Chondrocyte (in vitro differentiated cells): ENCODE data around the gene WDR20. TPM values are rescaled to one million over a fixed set of nuclear protein-coding genes. Genes with fewer than 3 reads are reported as not detected.

ENCODE experiments used
- DNase-seq: peaks from one replicate; pipeline ENCODE4 v3.0.0; 2021; ENCODE audit warnings: mixed read lengths, low spot score
- H3K27ac Mint-ChIP-seq: one replicate; pipeline ENCODE4 v1.8.0; 2021; ENCODE audit warnings: mild to moderate bottlenecking, moderate library complexity, mixed read lengths; ENCODE audit not compliant: unreplicated experiment
- H3K27me3 Mint-ChIP-seq: 2 replicates; pipeline ENCODE4 v1.8.0; 2021; ENCODE audit warnings: low read depth, mixed read lengths
- H3K36me3 Mint-ChIP-seq: 2 replicates; pipeline ENCODE4 v1.8.0; 2021; ENCODE audit warnings: low read depth, mixed read lengths
- H3K4me1 Mint-ChIP-seq: 2 replicates; pipeline ENCODE4 v1.8.0; 2021; ENCODE audit warnings: low read depth, mild to moderate bottlenecking, mixed read lengths
- H3K4me3 Mint-ChIP-seq: one replicate; pipeline ENCODE4 v1.8.0; 2021; ENCODE audit warnings: mild to moderate bottlenecking, moderate library complexity, mixed read lengths; ENCODE audit not compliant: unreplicated experiment
- H3K9me3 Mint-ChIP-seq: 2 replicates; pipeline ENCODE4 v1.8.0; 2021; ENCODE audit warnings: low read depth, mixed read lengths
- total RNA-seq: library from RNA; stranded (reverse); gene quantifications from 3 replicates; pipeline ENCODE4 v1.2.1, GENCODE V29; 2021
- TF ChIP-seq, protein P1 (sequence below): fragments of 200-600 bp; sonication (generic); IDR thresholded peaks from 2 replicates; pipeline ENCODE4 v1.5.0; 2021; ENCODE audit warnings: antibody characterized with exemption, mild to moderate bottlenecking, moderate library complexity

Gene WDR20
- total RNA-seq, 1 donor from 2014 or later: 23.0 TPM

DNA sequence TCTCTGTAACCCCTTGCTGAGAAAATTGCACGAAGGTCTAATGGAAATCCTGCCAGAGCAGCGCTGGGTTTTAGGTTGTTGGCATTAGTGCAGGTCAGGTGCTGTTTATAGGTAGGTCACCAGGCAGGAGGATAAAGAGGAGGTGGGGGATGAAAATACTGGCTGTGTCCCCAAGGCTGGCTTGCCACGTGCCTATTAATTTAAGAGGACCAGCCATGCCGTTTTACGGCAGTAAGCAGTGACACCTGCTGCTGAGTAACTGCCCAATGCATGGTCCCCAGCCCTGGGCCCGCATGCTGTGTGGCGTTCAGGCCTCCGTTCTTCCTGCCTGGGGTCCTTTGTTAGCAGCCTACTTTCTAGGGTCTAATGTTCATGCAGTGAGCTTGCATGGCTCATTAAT is 67.2 kb downstream of the WDR20 start:
- H3K27ac Mint-ChIP-seq: no peak overlapping the region
- H3K9me3 Mint-ChIP-seq: no peaks in the 10 kb centered on the region
- TF ChIP-seq, protein P1, sequence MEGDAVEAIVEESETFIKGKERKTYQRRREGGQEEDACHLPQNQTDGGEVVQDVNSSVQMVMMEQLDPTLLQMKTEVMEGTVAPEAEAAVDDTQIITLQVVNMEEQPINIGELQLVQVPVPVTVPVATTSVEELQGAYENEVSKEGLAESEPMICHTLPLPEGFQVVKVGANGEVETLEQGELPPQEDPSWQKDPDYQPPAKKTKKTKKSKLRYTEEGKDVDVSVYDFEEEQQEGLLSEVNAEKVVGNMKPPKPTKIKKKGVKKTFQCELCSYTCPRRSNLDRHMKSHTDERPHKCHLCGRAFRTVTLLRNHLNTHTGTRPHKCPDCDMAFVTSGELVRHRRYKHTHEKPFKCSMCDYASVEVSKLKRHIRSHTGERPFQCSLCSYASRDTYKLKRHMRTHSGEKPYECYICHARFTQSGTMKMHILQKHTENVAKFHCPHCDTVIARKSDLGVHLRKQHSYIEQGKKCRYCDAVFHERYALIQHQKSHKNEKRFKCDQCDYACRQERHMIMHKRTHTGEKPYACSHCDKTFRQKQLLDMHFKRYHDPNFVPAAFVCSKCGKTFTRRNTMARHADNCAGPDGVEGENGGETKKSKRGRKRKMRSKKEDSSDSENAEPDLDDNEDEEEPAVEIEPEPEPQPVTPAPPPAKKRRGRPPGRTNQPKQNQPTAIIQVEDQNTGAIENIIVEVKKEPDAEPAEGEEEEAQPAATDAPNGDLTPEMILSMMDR: no peak
- no peaks in the 10 kb centered on the region for H3K27me3 Mint-ChIP-seq
- no peak for DNase-seq
- peaks cover 29% of the 10 kb centered on the region for H3K36me3 Mint-ChIP-seq
- no peak overlapping the region for H3K4me3 Mint-ChIP-seq
- H3K4me1 Mint-ChIP-seq: peaks cover 10% of the 10 kb centered on the region

DNA sequence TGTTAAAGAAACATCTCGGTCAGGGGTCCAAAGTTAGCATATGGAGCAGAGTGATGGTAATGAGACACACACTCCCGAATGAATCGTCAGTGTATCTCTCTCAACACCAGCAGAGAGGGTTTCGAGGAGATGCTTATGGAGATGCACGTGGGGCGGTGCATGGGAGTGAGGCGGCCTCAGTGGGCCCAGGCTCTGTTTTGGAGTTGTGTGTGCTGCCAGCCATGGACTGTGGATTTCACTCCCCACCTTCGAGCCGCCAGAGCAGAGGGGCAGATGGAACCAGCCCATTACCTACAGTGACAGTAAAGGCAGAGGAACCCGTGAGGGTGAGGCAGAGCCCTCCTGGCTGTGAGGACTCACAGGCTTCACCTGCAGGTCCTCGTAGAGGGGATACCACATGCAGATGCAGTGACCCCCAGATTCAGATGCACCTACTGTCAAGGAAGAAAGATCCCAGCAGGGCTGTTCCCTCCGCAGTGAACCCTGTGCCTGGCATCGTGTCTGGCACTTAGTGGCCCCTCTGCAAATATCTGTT is 68.2 kb downstream of the WDR20 start:
- no peaks in the 10 kb centered on the region for H3K9me3 Mint-ChIP-seq
- peaks cover 7% of the 10 kb centered on the region for H3K4me1 Mint-ChIP-seq
- no peaks in the 10 kb centered on the region for H3K27me3 Mint-ChIP-seq
- no peak overlapping the region for H3K4me3 Mint-ChIP-seq
- no peak for DNase-seq
- TF ChIP-seq, protein P1: no peak
- H3K36me3 Mint-ChIP-seq: peaks cover 29% of the 10 kb centered on the region
- H3K27ac Mint-ChIP-seq: no peak overlapping the region

DNA sequence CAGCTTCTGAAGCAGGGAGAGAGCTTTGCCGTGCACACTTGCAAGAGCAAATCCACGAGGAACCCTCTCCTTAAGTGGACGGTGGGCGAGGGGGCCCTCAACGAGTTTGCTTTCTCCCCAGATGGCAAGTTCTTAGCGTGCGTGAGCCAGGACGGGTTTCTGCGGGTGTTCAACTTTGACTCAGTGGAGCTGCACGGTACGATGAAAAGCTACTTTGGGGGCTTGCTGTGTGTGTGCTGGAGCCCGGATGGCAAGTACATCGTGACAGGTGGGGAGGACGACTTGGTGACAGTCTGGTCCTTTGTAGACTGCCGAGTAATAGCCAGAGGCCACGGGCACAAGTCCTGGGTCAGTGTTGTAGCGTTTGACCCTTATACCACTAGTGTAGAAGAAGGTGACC is 69.0 kb downstream of the WDR20 start:
- no peak for DNase-seq
- Mint-ChIP-seq H3K36me3 (peaks cover 29% of the 10 kb centered on the region), H3K27me3 (no peaks in the 10 kb centered on the region), H3K4me3 (no peak overlapping the region), H3K9me3 (no peaks in the 10 kb centered on the region), H3K4me1 (no peaks in the 10 kb centered on the region), H3K27ac (no peak overlapping the region)
- TF ChIP-seq, protein P1: no peak

DNA sequence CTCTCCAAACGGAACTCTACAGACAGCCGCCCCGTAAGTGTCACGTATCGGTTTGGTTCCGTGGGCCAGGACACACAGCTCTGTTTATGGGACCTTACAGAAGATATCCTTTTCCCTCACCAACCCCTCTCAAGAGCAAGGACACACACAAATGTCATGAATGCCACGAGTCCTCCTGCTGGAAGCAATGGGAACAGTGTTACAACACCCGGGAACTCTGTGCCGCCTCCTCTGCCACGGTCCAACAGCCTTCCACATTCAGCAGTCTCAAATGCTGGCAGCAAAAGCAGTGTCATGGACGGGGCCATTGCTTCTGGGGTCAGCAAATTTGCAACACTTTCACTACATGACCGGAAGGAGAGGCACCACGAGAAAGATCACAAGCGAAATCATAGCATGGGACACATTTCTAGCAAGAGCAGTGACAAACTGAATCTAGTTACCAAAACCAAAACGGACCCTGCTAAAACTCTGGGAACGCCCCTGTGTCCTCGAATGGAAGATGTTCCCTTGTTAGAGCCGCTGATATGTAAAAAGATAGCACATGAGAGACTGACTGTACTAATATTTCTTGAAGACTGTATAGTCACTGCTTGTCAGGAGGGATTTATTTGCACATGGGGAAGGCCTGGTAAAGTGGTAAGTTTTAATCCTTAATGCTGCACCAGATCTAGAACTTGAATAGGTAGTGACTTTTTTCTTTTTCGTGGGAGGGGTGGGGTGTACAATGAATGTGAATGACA is 69.7 kb downstream of the WDR20 start:
- H3K27ac Mint-ChIP-seq: no peak overlapping the region
- H3K27me3 Mint-ChIP-seq: no peaks in the 10 kb centered on the region
- no peak overlapping the region for H3K4me3 Mint-ChIP-seq
- no peaks in the 10 kb centered on the region for H3K9me3 Mint-ChIP-seq
- peaks cover 23% of the 10 kb centered on the region for H3K36me3 Mint-ChIP-seq
- no peaks in the 10 kb centered on the region for H3K4me1 Mint-ChIP-seq
- DNase-seq: no peak
- TF ChIP-seq, protein P1: peak; percentile 51

DNA sequence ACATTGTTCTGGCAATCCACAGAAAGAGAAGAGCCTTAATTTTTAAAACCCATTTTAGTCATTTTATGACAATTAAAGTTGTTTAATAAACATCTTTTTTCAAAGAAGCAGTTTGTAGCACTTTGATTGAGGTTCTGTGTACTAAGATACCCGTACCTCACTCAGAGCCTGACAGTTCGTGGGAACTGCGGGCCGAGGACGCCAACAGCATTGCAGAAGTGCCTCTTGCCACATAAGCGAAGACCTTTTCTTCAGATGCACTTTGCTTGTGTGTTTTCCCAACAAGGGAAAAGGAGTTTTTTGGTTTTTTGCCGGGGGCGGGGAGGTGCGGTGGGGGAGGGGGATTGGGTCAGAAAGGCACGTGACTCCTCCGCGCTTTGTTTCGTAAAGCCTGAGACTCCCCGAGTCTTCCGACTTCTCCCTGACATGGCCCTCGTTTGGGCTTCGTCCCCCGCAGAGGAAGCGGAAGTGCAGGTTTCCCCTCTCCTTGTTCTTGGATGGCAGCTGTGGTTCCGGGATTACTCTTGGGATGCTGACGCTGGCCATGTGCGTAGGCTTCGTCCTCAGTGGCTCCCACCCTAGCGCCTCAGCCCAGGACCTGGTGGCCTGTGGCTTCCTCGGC is 70.8 kb downstream of the WDR20 start:
- Mint-ChIP-seq H3K27me3 (no peaks in the 10 kb centered on the region), H3K9me3 (no peaks in the 10 kb centered on the region), H3K27ac (no peak overlapping the region), H3K4me1 (peaks cover 9% of the 10 kb centered on the region), H3K4me3 (no peak overlapping the region), H3K36me3 (peaks cover 20% of the 10 kb centered on the region)
- DNase-seq: no peak
- TF ChIP-seq, protein P1: no peak
